IMR-90 (cell line): Measurements from ENCODE around the gene TIMM21. TPM values are rescaled to one million over a fixed set of nuclear protein-coding genes. Genes with fewer than 3 reads are reported as not detected.
A peak's percentile ranks its signal among the peaks of the same experiment; 100 is the strongest.

ENCODE experiments used
- ATAC-seq: fragments of 200-7000 bp; cut with Tn5 transposase; 2 replicates; pipeline ENCODE4 v1.9.1; 2020; ENCODE audit warnings: low read depth, mild to moderate bottlenecking, moderate library complexity
- BruUV-seq: library from RNA; stranded (reverse); fragments of 400-500 nt; replicated peaks from 2 replicates; lab custom pipeline; 2021; lab: Mats Ljungman, UMichigan
- CTCF ChIA-PET: fragments of 300-600 bp; formaldehyde crosslinking; extraction: SDS; loops from one replicate; lab custom pipeline; 2021; ENCODE audit warnings: antibody characterized with exemption; lab: Yijun Ruan, JAX
- POLR2A ChIA-PET: fragments of 300-600 bp; sonication (Branson Sonifier 250); formaldehyde crosslinking; loops from one replicate; lab custom pipeline; 2022; ENCODE audit warnings: antibody characterized with exemption; ENCODE audit not compliant: unreplicated experiment; lab: Charles Lee
- DNase-seq: peaks from one replicate; pipeline ENCODE4 v3.0.0; 2013
- H2AFZ ChIP-seq: replicated peaks from 2 replicates; pipeline ENCODE3; 2013; ENCODE audit warnings: low read length, mild to moderate bottlenecking; ENCODE audit not compliant: poor library complexity
- H2AK5ac ChIP-seq: 2 replicates; pipeline ENCODE4 v1.6.1; 2013; ENCODE audit warnings: low read depth, low read length, inconsistent platforms
- H2AK9ac ChIP-seq: replicated peaks from 2 replicates; pipeline ENCODE3; 2013; ENCODE audit warnings: mild to moderate bottlenecking, low read depth, low read length, moderate library complexity; ENCODE audit not compliant: poor library complexity
- H2BK120ac ChIP-seq: 2 replicates; pipeline ENCODE4 v1.6.1; 2013; ENCODE audit warnings: low read depth, low read length, inconsistent platforms
- H2BK15ac ChIP-seq: 3 replicates; pipeline ENCODE4 v1.6.1; 2013; ENCODE audit warnings: low read depth, low read length, inconsistent platforms
- H2BK20ac ChIP-seq: 2 replicates; pipeline ENCODE4 v1.6.1; 2013; ENCODE audit warnings: low read depth, mild to moderate bottlenecking, inconsistent platforms, low read length, moderate library complexity
- H2BK5ac ChIP-seq: 2 replicates; pipeline ENCODE4 v1.6.1; 2013; ENCODE audit warnings: mild to moderate bottlenecking, low read depth, low read length, inconsistent platforms; ENCODE audit not compliant: poor library complexity, severe bottlenecking
- H3K14ac ChIP-seq: replicated peaks from 2 replicates; pipeline ENCODE4 v1.6.1; 2013; ENCODE audit warnings: low read depth, low read length, inconsistent platforms
- H3K18ac ChIP-seq: 2 replicates; pipeline ENCODE4 v1.6.1; 2013; ENCODE audit warnings: low read depth, low read length, control low read depth
- H3K23ac ChIP-seq: 2 replicates; pipeline ENCODE4 v1.6.1; 2013; ENCODE audit warnings: low read depth, low read length, inconsistent platforms
- H3K27ac ChIP-seq: 2 replicates; pipeline ENCODE4 v1.5.1; 2013; ENCODE audit warnings: mild to moderate bottlenecking, control low read depth, low read length; ENCODE audit not compliant: insufficient read depth
- H3K27me3 ChIP-seq: 2 replicates; pipeline ENCODE4 v1.6.1; 2013; ENCODE audit warnings: low read length; ENCODE audit not compliant: control insufficient read depth, insufficient read depth
- H3K36me3 ChIP-seq: 2 replicates; pipeline ENCODE4 v1.6.1; 2013; ENCODE audit warnings: low read length, mixed read lengths; ENCODE audit not compliant: control insufficient read depth, insufficient read depth
- H3K4ac ChIP-seq: 2 replicates; pipeline ENCODE4 v1.6.1; 2013; ENCODE audit warnings: low read depth, low read length, inconsistent platforms
- H3K4me1 ChIP-seq: 2 replicates; pipeline ENCODE4 v1.6.1; 2013; ENCODE audit warnings: low read length, mixed read lengths; ENCODE audit not compliant: control insufficient read depth, insufficient read depth
- H3K4me2 ChIP-seq: 2 replicates; pipeline ENCODE4 v1.6.1; 2013; ENCODE audit warnings: low read depth, mild to moderate bottlenecking, control low read depth, low read length, moderate library complexity
- H3K4me3 ChIP-seq: 2 replicates; pipeline ENCODE4 v1.5.1; 2013; ENCODE audit warnings: low read depth, mild to moderate bottlenecking, control low read depth, low read length, moderate library complexity; ENCODE audit not compliant: insufficient read depth
- H3K56ac ChIP-seq: 2 replicates; pipeline ENCODE4 v1.6.1; 2013; ENCODE audit warnings: low read length, inconsistent platforms; ENCODE audit not compliant: insufficient read depth; ENCODE audit errors: extremely low read depth
- H3K79me1 ChIP-seq, 2 experiments: 2 replicates each; pipeline ENCODE4 v1.6.1; 2013; ENCODE audit warnings: low read length in 2 of 2, inconsistent platforms in 1 of 2, low read depth in 1 of 2
- H3K9ac ChIP-seq: 2 replicates; pipeline ENCODE4 v1.6.1; 2013; ENCODE audit warnings: low read depth, low read length, control low read depth
- H3K9me1 ChIP-seq: 2 replicates; pipeline ENCODE4 v1.6.1; 2013; ENCODE audit warnings: low read length, inconsistent platforms; ENCODE audit not compliant: insufficient read depth
- H3K9me3 ChIP-seq: 2 replicates; pipeline ENCODE4 v1.6.1; 2013; ENCODE audit warnings: low read length; ENCODE audit not compliant: control insufficient read depth, insufficient read depth
- H4K20me1 ChIP-seq: 2 replicates; pipeline ENCODE4 v1.6.1; 2013; ENCODE audit warnings: low read length, inconsistent platforms; ENCODE audit not compliant: insufficient read depth
- H4K5ac ChIP-seq: 2 replicates; pipeline ENCODE4 v1.6.1; 2013; ENCODE audit warnings: mild to moderate bottlenecking, low read depth, low read length, control low read depth
- H4K8ac ChIP-seq, 2 experiments: 2 replicates each; pipeline ENCODE4 v1.6.1; 2013; ENCODE audit warnings: low read depth in 2 of 2, low read length in 2 of 2, control low read depth in 1 of 2, inconsistent platforms in 1 of 2
- H4K91ac ChIP-seq: 2 replicates; pipeline ENCODE4 v1.6.1; 2013; ENCODE audit warnings: low read depth, low read length, inconsistent platforms; ENCODE audit not compliant: insufficient read depth
- BHLHE40 ChIP-seq: fragments of 150-350 bp; IDR thresholded peaks from 2 replicates; pipeline ENCODE4 v1.6.1; 2016; ENCODE audit warnings: mild to moderate bottlenecking, low read depth, low read length
- CEBPB ChIP-seq: IDR thresholded peaks from 2 replicates; pipeline ENCODE4 v1.6.1; 2012; ENCODE audit warnings: low read depth, low read length, improper control_type of control experiment
- CHD1 ChIP-seq: IDR thresholded peaks from 2 replicates; pipeline ENCODE4 v1.6.1; 2012; ENCODE audit warnings: low read depth, low read length, improper control_type of control experiment
- ELK1 ChIP-seq: fragments of 150-350 bp; IDR thresholded peaks from 2 replicates; pipeline ENCODE4 v1.6.1; 2016; ENCODE audit warnings: low read depth, mild to moderate bottlenecking, low read length, moderate library complexity, borderline replicate concordance
- FOS ChIP-seq: fragments of 150-350 bp; IDR thresholded peaks from 2 replicates; pipeline ENCODE4 v1.6.1; 2016; ENCODE audit warnings: low read depth, low read length
- MAFK ChIP-seq: IDR thresholded peaks from 2 replicates; pipeline ENCODE4 v1.6.1; 2012; ENCODE audit warnings: low read depth, low read length, improper control_type of control experiment
- MAZ ChIP-seq: IDR thresholded peaks from 2 replicates; pipeline ENCODE4 v1.6.1; 2012; ENCODE audit warnings: low read depth, mild to moderate bottlenecking, low read length, improper control_type of control experiment, moderate library complexity, borderline replicate concordance
- MXI1 ChIP-seq: IDR thresholded peaks from 2 replicates; pipeline ENCODE4 v1.6.1; 2012; ENCODE audit warnings: low read depth, mild to moderate bottlenecking, low read length, moderate library complexity, borderline replicate concordance
- NFE2L2 ChIP-seq: fragments of 150-350 bp; IDR thresholded peaks from 2 replicates; pipeline ENCODE4 v1.6.1; 2016; ENCODE audit warnings: low read depth, mild to moderate bottlenecking, low read length
- POLR2A ChIP-seq: IDR thresholded peaks from 2 replicates; pipeline ENCODE4 v1.6.1; 2012; ENCODE audit warnings: mild to moderate bottlenecking, low read depth, low read length
- RAD21 ChIP-seq: IDR thresholded peaks from 2 replicates; pipeline ENCODE4 v1.6.1; 2012; ENCODE audit warnings: low read length, improper control_type of control experiment
- RCOR1 ChIP-seq: IDR thresholded peaks from 2 replicates; pipeline ENCODE4 v1.6.1; 2012; ENCODE audit warnings: mild to moderate bottlenecking, low read length, improper control_type of control experiment; ENCODE audit not compliant: insufficient replicate concordance
- RFX5 ChIP-seq: IDR thresholded peaks from 2 replicates; pipeline ENCODE4 v1.8.0; 2012; ENCODE audit warnings: low read depth, mild to moderate bottlenecking, low read length, moderate library complexity
- SMC3 ChIP-seq: fragments of 150-350 bp; IDR thresholded peaks from 2 replicates; pipeline ENCODE4 v1.6.1; 2016; ENCODE audit warnings: low read depth, mild to moderate bottlenecking, antibody characterized with exemption, low read length, moderate library complexity
- WGBS, 2 experiments: methylation state at CpG; one replicate each; pipeline versions ENCODE4 v1.1.5 to v1.1.7; 2013; ENCODE audit warnings: missing lambda C conversion rate in 2 of 2; ENCODE audit not compliant: insufficient read length in 1 of 2; ENCODE audit errors: extremely low coverage in 2 of 2; 5-methylcytosine and 5-hydroxymethylcytosine counted together
- dilution Hi-C: fragments of 300-500 bp; cut with HindIII; formaldehyde crosslinking; loops from one replicate; pipeline ENCODE4 v1.14.3; 2018; ENCODE audit warnings: low sequenced_read_pairs; ENCODE audit not compliant: unreplicated experiment
- in situ Hi-C: fragments of 300-500 bp; cut with MboI; formaldehyde crosslinking; loops from 3 replicates; pipeline ENCODE4 v1.14.3; 2019; ENCODE audit warnings: low sequenced_read_pairs, inconsistent platforms, mixed read lengths
- intact Hi-C: fragments of 100-400 bp; cut with micrococcal nuclease; formaldehyde crosslinking; loops from 2 replicates; pipeline ENCODE4 v1.10.0; 2022
- polyA plus RNA-seq, 3 experiments: library from polyadenylated mRNA; depleted of rRNA; stranded (reverse); fragments of >200 nt; gene quantifications; 2 replicates each; pipeline ENCODE4 v1.2.3, GENCODE V29; 2012; ENCODE audit warnings: low replicate concordance in 1 of 3
- total RNA-seq: library from RNA; depleted of rRNA; stranded (reverse); fragments of >200 nt; gene quantifications from 2 replicates; pipeline ENCODE4 v1.2.3, GENCODE V29; 2012
- TF ChIP-seq, protein P1 (sequence below): fragments of 150-350 bp; IDR thresholded peaks from 2 replicates; pipeline ENCODE4 v1.6.1; 2017; ENCODE audit warnings: mild to moderate bottlenecking, antibody characterized with exemption, low read length, low read depth
- TF ChIP-seq, protein P2 (sequence below): conservative IDR thresholded peaks from 2 replicates; pipeline ENCODE4 v1.5.1; 2012; ENCODE audit warnings: mild to moderate bottlenecking, low read depth, low read length, improper control_type of control experiment

TIMM21 gene
- total and polyA plus RNA-seq, 2 of the 4 experiments (the other 2 are of a cell fraction), result 42.8 to 52.7 TPM

- no peak overlapping the region for H3K23ac ChIP-seq
- peaks cover 25% of the 10 kb centered on the region for H3K27me3 ChIP-seq
- POLR2A ChIA-PET, result no interaction called here
- H3K9me1 ChIP-seq, result no peaks in the 10 kb centered on the region
- WGBS, 2 experiments, result 33 to 100% methylated on average over 1 of the region's 5 CpGs
- no peak overlapping the region for H2BK15ac ChIP-seq
- H4K20me1 ChIP-seq, result no peaks in the 10 kb centered on the region
- no peak overlapping the region for H2BK120ac ChIP-seq
- no peak overlapping the region for H3K27ac ChIP-seq
- H4K5ac ChIP-seq, result no peak overlapping the region
- no peaks in the 10 kb centered on the region for H3K79me1 ChIP-seq
- H3K14ac ChIP-seq, result no peak overlapping the region
- dilution Hi-C loops (no loop called here), intact Hi-C loops (no loop called here), in situ Hi-C loops (loop anchor here (25.0 kb wide), 1 partner anchor 358 kb away; no protein-coding TSS in a partner anchor)
- BruUV-seq, result no TSS peak
- H4K91ac ChIP-seq, result no peak overlapping the region
- H2BK5ac ChIP-seq, result no peak overlapping the region
- H3K4me1 ChIP-seq, result no peaks in the 10 kb centered on the region
- H3K4me3 ChIP-seq, result no peak overlapping the region
- DNase-seq (peak; percentile 4), ATAC-seq (no peak)
- no peaks in the 10 kb centered on the region for H3K36me3 ChIP-seq
- no peak overlapping the region for H3K56ac ChIP-seq
- H2AFZ ChIP-seq, result no peak overlapping the region
- H3K9me3 ChIP-seq, result no peaks in the 10 kb centered on the region
- no peak overlapping the region for H4K8ac ChIP-seq
- no peak overlapping the region for H2BK20ac ChIP-seq
- no peak overlapping the region for H3K9ac ChIP-seq
- CTCF ChIA-PET, result interaction anchor here (1.2 kb wide), 1 partner anchor 138 kb away, joined by 5 read pairs; no protein-coding TSS in a partner anchor
- TF ChIP-seq MXI1 (no peak), RCOR1 (no peak), NFE2L2 (no peak), POLR2A (no peak), RFX5 (no peak), MAZ (no peak), ELK1 (no peak), RAD21 (no peak), FOS (no peak), CHD1 (no peak), MAFK (no peak), CEBPB (no peak), BHLHE40 (no peak), SMC3 (no peak)
- TF ChIP-seq, protein P1, sequence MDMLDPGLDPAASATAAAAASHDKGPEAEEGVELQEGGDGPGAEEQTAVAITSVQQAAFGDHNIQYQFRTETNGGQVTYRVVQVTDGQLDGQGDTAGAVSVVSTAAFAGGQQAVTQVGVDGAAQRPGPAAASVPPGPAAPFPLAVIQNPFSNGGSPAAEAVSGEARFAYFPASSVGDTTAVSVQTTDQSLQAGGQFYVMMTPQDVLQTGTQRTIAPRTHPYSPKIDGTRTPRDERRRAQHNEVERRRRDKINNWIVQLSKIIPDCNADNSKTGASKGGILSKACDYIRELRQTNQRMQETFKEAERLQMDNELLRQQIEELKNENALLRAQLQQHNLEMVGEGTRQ, result no peak
- TF ChIP-seq, protein P2, sequence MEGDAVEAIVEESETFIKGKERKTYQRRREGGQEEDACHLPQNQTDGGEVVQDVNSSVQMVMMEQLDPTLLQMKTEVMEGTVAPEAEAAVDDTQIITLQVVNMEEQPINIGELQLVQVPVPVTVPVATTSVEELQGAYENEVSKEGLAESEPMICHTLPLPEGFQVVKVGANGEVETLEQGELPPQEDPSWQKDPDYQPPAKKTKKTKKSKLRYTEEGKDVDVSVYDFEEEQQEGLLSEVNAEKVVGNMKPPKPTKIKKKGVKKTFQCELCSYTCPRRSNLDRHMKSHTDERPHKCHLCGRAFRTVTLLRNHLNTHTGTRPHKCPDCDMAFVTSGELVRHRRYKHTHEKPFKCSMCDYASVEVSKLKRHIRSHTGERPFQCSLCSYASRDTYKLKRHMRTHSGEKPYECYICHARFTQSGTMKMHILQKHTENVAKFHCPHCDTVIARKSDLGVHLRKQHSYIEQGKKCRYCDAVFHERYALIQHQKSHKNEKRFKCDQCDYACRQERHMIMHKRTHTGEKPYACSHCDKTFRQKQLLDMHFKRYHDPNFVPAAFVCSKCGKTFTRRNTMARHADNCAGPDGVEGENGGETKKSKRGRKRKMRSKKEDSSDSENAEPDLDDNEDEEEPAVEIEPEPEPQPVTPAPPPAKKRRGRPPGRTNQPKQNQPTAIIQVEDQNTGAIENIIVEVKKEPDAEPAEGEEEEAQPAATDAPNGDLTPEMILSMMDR, result no peak
- H3K4ac ChIP-seq, result no peak overlapping the region
- no peak overlapping the region for H3K18ac ChIP-seq
- H2AK9ac ChIP-seq, result no peak overlapping the region
- H2AK5ac ChIP-seq, result no peak overlapping the region
- no peak overlapping the region for H3K4me2 ChIP-seq
Measured at GRCh38 chr18:74204526-74205152, 56.3 kb downstream of the TIMM21 start.
